Spleen (tissue), 7 donors: ENCODE measurements around the gene FBLN1.

Experiments
- POLR2A ChIP-seq, 3 donors: fragments of 450-650 bp; IDR thresholded peaks; one replicate each; pipeline ENCODE4 v1.5.1; 2017; ENCODE audit warnings: antibody characterized with exemption in 3 of 3, mild to moderate bottlenecking in 1 of 3
- POLR2AphosphoS5 ChIP-seq, 3 donors: sonication (generic); formaldehyde crosslinking; IDR thresholded peaks; one replicate each; pipeline ENCODE4 v1.5.1; 2017; ENCODE audit warnings: antibody characterized with exemption in 3 of 3
- TF ChIP-seq, protein P1 (sequence below), 11 experiments: fragments of 200-600 bp in 7 of 11; fragments of 450-650 bp in 4 of 11; sonication (generic) in 4 of 11; IDR thresholded peaks in 8 of 11; conservative IDR thresholded peaks in 3 of 11; 1 replicate in 7 of 11; 2 replicates in 4 of 11; pipeline versions ENCODE4 v1.4.0 to v1.8.0; 2016 to 2021; ENCODE audit warnings: antibody characterized with exemption in 11 of 11, inconsistent platforms in 4 of 11, mild to moderate bottlenecking in 1 of 11
- donor health status: DM: no; HTN: no; CAD: no; lungs with moderate emphysema.
- donor health status: DM: no; HTN: no; CAD: no.
- donor health status: DM: no; HTN: no; CAD: no.

DNA sequence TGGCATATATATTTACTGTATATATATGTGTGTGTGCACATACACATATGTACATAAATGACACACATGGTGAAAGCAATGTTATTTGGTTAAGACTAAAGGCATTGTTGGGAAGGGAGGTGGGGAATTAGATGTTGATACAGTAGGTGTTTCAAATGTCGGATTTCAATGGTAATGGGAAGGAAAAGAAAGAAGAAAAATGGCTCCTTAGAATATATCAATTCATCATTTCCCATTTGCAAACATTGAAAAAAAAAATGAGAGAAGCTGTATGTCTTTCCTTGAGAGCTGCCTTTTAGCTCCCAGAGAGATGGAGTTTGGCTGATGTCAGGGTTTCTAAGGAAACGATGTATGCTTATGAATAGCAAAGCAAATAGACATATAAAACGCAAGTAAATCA is 135.5 kb downstream of the FBLN1 start:
- TF ChIP-seq, protein P1, sequence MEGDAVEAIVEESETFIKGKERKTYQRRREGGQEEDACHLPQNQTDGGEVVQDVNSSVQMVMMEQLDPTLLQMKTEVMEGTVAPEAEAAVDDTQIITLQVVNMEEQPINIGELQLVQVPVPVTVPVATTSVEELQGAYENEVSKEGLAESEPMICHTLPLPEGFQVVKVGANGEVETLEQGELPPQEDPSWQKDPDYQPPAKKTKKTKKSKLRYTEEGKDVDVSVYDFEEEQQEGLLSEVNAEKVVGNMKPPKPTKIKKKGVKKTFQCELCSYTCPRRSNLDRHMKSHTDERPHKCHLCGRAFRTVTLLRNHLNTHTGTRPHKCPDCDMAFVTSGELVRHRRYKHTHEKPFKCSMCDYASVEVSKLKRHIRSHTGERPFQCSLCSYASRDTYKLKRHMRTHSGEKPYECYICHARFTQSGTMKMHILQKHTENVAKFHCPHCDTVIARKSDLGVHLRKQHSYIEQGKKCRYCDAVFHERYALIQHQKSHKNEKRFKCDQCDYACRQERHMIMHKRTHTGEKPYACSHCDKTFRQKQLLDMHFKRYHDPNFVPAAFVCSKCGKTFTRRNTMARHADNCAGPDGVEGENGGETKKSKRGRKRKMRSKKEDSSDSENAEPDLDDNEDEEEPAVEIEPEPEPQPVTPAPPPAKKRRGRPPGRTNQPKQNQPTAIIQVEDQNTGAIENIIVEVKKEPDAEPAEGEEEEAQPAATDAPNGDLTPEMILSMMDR (IDR thresholded peaks at IDR 0.05 in 8 of 11, conservative IDR thresholded peaks at IDR 0.05 in 3 of 11): no peak
- TF ChIP-seq POLR2AphosphoS5 (IDR thresholded peaks at IDR 0.05) (no peak), POLR2A (IDR thresholded peaks at IDR 0.05) (no peak)
